HG02943 (cell line): ENCODE results near the gene DGKQ.
"Not testable (repeated sequence)": the region's sequence is repeated elsewhere in the genome, so short reads cannot be mapped to it uniquely, and the experiment has no call there.

Experiments used
- ATAC-seq: cut with Tn5 transposase; IDR thresholded peaks from one replicate; pipeline ENCODE4 v1.9.1; 2021; ENCODE audit warnings: mild to moderate bottlenecking, low read depth, moderate library complexity; ENCODE audit not compliant: unreplicated experiment

The DGKQ gene

DNA sequence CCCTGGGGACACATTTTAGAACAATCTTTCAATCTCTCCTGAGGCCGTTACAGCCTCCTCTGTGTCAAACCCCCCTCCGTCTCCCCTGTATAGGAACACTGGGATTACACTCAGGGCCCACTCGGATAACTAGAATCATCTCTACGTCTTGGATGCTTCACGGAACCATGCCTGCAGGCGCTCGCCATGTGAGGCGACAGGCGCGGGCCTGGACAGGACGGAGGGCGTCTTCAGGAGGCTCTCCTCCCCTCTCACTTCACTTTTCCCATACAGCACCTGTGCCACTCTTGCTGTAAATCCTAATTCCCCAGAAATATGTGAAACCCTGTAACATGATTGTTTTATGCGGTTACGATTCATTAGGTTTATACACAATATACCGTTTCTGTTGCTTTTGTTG lies 9.4 kb upstream of the DGKQ start:
- no peak for ATAC-seq

- no peak for ATAC-seq
Observed at GRCh38 chr4:982291-982690, 8.9 kb upstream of the DGKQ start.

GRCh38 chr4:978957-979701 lies 5.8 kb upstream of the DGKQ start:
- ATAC-seq = no peak

- ATAC-seq = not testable (repeated sequence)
Observed at GRCh38 chr4:976016-976415, 2.6 kb upstream of the DGKQ start.

GRCh38 chr4:974668-975067 lies 1.3 kb upstream of the DGKQ start:
- ATAC-seq = no peak

DNA sequence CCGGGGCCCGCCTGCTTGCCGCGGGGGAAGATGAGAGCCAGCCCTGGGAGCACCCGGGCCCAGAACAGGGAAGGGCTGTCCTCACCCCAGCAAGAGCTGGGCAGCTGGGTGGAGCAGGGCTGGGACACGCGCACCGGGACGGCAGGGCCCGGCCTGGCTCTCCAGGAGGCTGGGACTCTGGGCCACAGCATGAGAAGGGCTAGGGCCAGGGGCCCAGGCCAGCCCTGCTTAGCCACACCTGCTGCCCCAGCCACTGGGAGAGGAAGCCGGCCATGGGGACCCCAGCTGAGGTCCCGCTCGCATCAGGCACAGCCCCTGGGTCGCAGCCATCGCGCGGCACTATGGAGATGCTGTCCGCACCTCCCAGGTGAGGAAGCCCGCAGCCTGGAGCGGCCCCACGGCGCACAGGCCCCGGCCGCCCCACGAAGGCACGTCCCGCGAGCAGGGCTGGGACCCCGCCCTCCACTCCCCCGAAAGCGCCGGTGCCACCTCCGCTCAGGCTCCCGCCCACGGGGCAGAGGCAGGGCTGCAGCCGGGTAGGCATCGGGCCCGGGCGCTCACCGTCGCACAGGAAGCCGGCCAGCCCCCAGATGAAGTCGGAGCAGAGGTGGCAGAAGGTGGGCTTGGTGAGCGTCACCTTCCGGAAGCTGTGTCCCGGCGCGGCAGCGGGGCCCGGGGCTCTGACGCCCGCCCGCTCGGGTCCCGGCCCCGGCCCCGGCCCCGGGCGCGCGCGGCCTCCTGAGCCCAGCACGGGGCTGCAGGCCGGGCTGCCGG lies 531 bp downstream of the DGKQ start:
- peak; percentile 33 for ATAC-seq

DNA sequence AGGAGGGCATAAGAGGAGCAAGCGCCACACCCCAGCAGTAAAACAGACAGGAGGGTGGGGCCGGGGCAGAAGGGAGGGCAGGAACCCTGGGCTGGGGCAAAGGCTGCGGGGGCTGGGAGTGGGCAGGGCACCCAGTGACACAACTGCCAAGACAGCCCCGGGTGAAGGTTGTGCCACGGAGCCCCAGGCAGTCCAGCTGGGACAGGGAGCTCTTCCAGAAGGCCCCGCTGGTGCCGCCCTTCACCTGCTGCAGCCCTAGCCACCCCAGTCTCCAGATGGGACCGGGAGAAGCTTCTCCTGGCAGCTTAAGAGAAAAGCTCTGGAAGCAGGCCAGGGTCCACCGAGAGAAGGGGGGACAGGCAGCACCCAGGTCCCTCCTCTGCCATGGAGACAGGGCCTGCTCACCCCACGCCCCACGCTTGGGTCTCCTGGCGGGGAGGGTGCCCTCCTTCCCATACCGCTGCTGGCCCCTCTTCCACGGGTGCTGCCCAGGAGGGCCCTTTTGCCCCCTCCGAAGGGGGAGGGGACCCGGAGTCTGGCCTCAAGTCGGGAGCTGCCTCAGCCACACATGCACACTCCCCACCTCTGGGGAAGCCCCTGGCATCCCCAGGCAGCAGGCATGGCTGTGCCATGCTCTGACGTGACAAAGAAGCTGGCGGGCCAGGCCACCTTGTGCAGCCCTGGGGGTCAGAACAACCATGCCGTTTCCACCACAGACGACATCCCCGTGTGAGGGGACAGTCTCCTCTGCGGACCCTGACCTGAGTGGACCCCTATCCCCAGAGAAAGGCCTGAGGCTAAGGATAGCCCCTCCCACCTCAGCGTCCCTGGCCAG lies 1.5 kb downstream of the DGKQ start:
- no peak for ATAC-seq

DNA sequence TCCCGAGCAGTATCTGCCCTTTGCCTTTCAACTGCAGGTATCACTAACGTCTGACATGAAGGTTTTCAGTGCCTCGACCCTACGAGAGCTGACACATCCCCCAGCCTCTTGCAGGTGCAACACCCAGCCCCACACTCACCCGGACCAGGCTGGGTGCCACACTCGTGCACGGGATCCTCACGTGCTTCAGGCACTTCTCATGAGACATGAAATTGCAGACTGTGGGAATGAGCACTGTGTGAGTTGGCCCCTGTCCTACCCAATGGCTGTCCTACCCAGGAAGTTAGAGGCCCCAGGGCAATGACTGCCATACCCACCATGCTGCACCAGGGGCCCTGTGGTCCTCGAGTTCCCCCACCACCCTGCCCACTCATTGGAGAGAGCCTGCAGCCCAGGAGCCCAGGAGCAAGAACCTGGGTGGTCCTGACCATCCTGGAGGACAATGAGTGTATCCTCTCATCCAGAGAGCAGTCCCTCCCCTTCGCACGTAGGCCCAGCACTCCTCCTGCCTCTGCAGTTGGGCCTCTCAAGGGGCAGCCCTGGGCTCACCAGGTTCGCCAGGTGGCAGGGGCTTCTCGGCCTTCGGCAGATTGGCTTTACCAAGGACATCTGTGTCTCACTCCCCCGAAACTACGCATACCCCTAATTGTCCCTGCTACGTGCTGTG lies 2.4 kb downstream of the DGKQ start:
- ATAC-seq = no peak

- no peak for ATAC-seq
Observed at GRCh38 chr4:970046-970745, 3.2 kb downstream of the DGKQ start.

GRCh38 chr4:968621-969394 lies 4.6 kb downstream of the DGKQ start:
- ATAC-seq = no peak

DNA sequence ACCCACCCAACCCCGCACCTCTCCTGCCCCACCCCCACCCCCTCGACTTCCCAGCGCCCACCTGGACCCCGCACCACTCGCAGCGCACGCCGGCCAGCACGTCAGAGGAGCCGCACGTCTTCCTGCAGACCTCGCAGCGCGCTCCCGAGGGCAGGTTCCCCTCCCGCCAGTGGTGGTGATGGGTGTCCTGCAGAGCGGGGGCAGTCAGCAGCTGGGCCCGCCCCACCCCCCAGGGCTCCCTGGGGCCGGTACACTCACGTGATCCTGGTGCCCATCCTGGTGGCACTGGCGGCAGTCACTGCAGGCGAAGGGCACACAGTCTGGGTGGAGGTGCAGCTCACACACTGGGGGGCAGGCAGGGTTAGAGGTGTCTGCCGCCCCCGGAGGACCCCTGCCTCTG lies 5.1 kb downstream of the DGKQ start:
- no peak for ATAC-seq

DNA sequence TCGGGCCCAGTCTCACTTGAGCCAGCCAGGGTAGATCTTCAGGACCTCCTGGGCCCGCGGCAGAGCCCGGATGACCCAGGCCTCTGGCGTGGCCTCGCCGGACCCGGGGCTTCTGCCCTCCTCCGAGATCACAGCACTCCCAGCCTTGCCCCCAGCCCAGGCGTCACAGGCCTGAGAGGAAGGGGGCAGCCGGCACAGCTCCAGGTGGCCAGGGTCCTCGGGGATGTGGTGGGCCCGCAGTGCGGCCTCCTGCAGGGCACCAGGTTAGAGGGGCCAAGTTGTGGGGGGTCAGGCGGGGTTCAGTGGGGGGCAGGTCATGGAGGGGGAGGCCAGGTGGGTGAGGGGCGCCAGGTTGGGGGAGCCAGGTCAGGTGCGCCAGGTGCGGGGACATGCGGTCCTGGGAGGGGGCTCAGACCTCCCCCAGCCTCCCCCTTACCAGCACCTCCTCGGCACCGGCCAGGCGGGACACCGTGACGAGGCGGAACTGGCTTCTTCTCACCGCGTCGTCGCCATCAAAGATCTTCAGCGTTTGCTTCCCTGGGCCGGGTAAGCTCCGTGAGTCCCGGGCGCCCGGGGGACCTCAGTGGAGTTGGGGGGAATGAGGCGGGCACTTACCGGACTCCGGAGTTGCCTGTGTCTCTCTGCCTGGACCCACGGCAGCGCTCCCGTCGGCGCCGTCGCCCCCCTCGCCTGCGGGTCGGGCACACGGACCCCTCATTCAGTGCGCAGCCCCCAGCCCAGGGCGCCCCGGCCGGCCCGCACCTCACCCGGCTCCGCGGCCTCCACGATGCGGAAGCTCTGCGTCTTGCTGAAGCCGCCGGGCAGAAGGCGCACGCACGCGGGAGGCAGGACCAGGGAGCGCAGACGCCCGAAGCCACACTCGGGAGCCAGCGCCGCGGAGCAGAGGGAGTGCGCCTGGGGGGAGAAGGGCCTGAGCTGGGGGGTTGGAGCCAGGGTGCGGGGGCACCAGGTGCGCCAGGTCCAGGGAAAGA lies 6.0 kb downstream of the DGKQ start:
- ATAC-seq = no peak

GRCh38 chr4:966266-967112 lies 6.9 kb downstream of the DGKQ start:
- no peak for ATAC-seq

- no peak for ATAC-seq
Observed at GRCh38 chr4:965766-966134, 7.6 kb downstream of the DGKQ start.

DNA sequence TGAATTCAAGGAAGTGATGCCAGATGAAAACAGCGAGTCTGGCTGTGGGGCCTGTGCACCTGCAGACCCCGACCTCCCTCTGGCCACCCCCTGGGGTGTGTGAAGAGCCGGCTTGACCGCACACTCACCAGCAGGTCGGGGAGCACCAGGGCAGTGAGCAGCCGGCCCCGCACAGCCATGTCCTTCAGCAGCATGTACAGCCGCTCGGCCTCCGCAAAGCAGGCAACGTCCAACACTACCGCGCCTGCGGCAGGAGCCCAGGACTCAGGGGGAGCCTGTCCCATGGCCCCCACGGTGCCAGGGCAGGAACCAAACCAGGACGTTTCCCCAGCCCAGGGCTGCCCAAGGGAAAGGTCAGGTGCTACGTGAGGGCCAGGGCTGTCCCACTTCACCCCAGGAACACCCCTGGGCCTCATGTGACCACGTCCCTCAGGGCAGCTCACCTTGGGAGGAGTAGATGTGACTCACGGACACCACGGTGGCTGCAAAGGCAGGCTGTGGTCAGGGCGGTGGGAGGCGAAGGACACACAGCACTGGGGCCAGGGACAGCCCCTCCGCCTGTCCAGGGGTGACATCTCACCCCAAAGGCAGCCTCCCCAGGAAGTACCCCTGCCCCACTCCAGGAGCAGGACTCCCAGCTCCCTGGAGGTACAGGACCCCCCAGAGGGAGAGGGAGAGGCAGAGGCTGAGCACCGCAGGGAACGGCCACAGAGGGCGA lies 8.2 kb downstream of the DGKQ start:
- ATAC-seq = no peak

GRCh38 chr4:964346-965025 lies 8.9 kb downstream of the DGKQ start:
- ATAC-seq = no peak
